HepG2 (cell line): ENCODE data around the gene COL27A1. TPM values are rescaled to one million over a fixed set of nuclear protein-coding genes. Genes with fewer than 3 reads are reported as not detected.

ENCODE experiments used
- ATAC-seq: fragments of 200-7000 bp; cut with Tn5 transposase; 3 replicates; pipeline ENCODE4 v1.9.1; 2020; ENCODE audit warnings: mild to moderate bottlenecking, moderate library complexity
- BruUV-seq: library from RNA; stranded (reverse); fragments of 400-500 nt; replicated peaks from 2 replicates; lab custom pipeline; 2021; lab: Mats Ljungman, UMichigan
- CTCF ChIA-PET: fragments of 300-600 bp; formaldehyde crosslinking; extraction: SDS; loops from one replicate; lab custom pipeline; 2021; ENCODE audit warnings: low total read pairs, inconsistent platforms, low intra/inter-chr PET ratio; lab: Yijun Ruan, JAX
- POLR2A ChIA-PET: fragments of 350-600 bp; sonication (Branson Sonifier 250); formaldehyde crosslinking; loops from one replicate; lab custom pipeline; 2020; ENCODE audit warnings: antibody characterized with exemption, inconsistent platforms; lab: Yijun Ruan, JAX
- DNase-seq: peaks from one replicate; pipeline ENCODE4 v3.0.0-alpha.2; 2015; ENCODE audit warnings: low spot score
- FAIRE-seq: peaks from 3 replicates; lab custom pipeline; 2011; peaks lifted over from hg19 to GRCh38; lab: Jason Lieb, UNC
- H2AFZ ChIP-seq: one replicate; pipeline ENCODE4 v1.6.1; 2011; ENCODE audit warnings: low read length, inconsistent platforms
- H3K27ac ChIP-seq: fragments of 300-600 bp; 3 replicates; pipeline ENCODE4 v1.8.0; 2011; ENCODE audit warnings: mixed run types, mild to moderate bottlenecking, mixed read lengths, low read length, inconsistent platforms; ENCODE audit not compliant: insufficient read depth; ENCODE audit errors: extremely low read length
- H3K27me3 ChIP-seq, 2 experiments: fragments of 200-600 bp in 1 of 2; 2 replicates in 1 of 2; 3 replicates in 1 of 2; pipeline versions ENCODE4 v1.6.0 to v1.8.0; 2011; ENCODE audit warnings: low read length in 2 of 2, mild to moderate bottlenecking in 2 of 2, moderate library complexity in 2 of 2, inconsistent platforms in 1 of 2; ENCODE audit not compliant: insufficient read depth in 2 of 2, control insufficient read depth in 1 of 2
- H3K36me3 ChIP-seq, 2 experiments: fragments of 200-600 bp in 1 of 2; replicated peaks in 1 of 2; 2 replicates in 1 of 2; 3 replicates in 1 of 2; pipeline versions ENCODE4 v1.5.1 to v1.8.0; 2011; ENCODE audit warnings: low read length in 2 of 2, inconsistent platforms in 1 of 2; ENCODE audit not compliant: insufficient read depth in 2 of 2, control insufficient read depth in 1 of 2
- H3K4me1 ChIP-seq: 2 replicates; pipeline ENCODE4 v1.5.1; 2012; ENCODE audit warnings: low read length, inconsistent platforms; ENCODE audit not compliant: insufficient read depth
- H3K4me2 ChIP-seq: 2 replicates; pipeline ENCODE4 v1.6.0; 2011; ENCODE audit warnings: low read depth, low read length, inconsistent platforms
- H3K4me3 ChIP-seq, 3 experiments: fragments of 200-600 bp in 1 of 3; sonication (generic), shearing (Covaris generic) in 1 of 3; replicated peaks in 1 of 3; 2 replicates each; pipeline ENCODE4 v1.5.1; 2011 to 2016; ENCODE audit warnings: low read length in 3 of 3, inconsistent platforms in 2 of 3, low read depth in 2 of 3, mild to moderate bottlenecking in 2 of 3, control low read depth in 1 of 3, mixed read lengths in 1 of 3; ENCODE audit not compliant: insufficient read depth in 1 of 3
- H3K79me2 ChIP-seq: one replicate; pipeline ENCODE4 v1.6.1; 2011; ENCODE audit warnings: low read length, inconsistent platforms; ENCODE audit not compliant: insufficient read depth
- H3K9ac ChIP-seq: 2 replicates; pipeline ENCODE4 v1.6.0; 2011; ENCODE audit warnings: mild to moderate bottlenecking, low read depth, low read length, inconsistent platforms; ENCODE audit not compliant: insufficient read depth
- H3K9me3 ChIP-seq: 2 replicates; pipeline ENCODE4 v1.5.1; 2012; ENCODE audit warnings: mild to moderate bottlenecking, low read length
- H4K20me1 ChIP-seq: 2 replicates; pipeline ENCODE4 v1.6.0; 2011; ENCODE audit warnings: inconsistent platforms, mild to moderate bottlenecking, low read length, moderate library complexity; ENCODE audit not compliant: insufficient read depth
- AHR ChIP-seq: IDR thresholded peaks from 2 replicates; pipeline ENCODE4 v1.6.1; 2018; ENCODE audit warnings: missing genetic modification reagents, missing compliant biosample characterization
- ARID5B ChIP-seq: IDR thresholded peaks from 2 replicates; pipeline ENCODE4 v1.4.0; 2020; ENCODE audit warnings: mild to moderate bottlenecking, missing genetic modification reagents
- BCL6 ChIP-seq: IDR thresholded peaks from 2 replicates; pipeline ENCODE4 v1.6.1; 2016; ENCODE audit warnings: missing genetic modification reagents, missing compliant biosample characterization
- BHLHE40 ChIP-seq: IDR thresholded peaks from 2 replicates; pipeline ENCODE4 v1.6.1; 2011; ENCODE audit warnings: low read length, improper control_type of control experiment
- BRF2 ChIP-seq: sonication (generic); formaldehyde crosslinking; IDR thresholded peaks from 2 replicates; pipeline ENCODE4 v1.8.1; 2022; ENCODE audit warnings: mild to moderate bottlenecking, missing genetic modification reagents
- CEBPB ChIP-seq: IDR thresholded peaks from 2 replicates; pipeline ENCODE4 v1.6.1; 2011; ENCODE audit warnings: low read depth, low read length, improper control_type of control experiment, borderline replicate concordance
- FOSL1 ChIP-seq: sonication (generic); formaldehyde crosslinking; IDR thresholded peaks from 2 replicates; pipeline ENCODE4 v1.9.0; 2021; ENCODE audit warnings: missing genetic modification reagents, borderline replicate concordance
- GFI1 ChIP-seq: sonication (generic); formaldehyde crosslinking; IDR thresholded peaks from 2 replicates; pipeline ENCODE4 v1.5.0; 2020; ENCODE audit warnings: missing genetic modification reagents, mild to moderate bottlenecking, borderline replicate concordance
- HOXA9 ChIP-seq: sonication (generic); formaldehyde crosslinking; IDR thresholded peaks from 2 replicates; pipeline ENCODE4 v1.8.1; 2022; ENCODE audit warnings: missing genetic modification reagents, mild to moderate bottlenecking, moderate library complexity, borderline replicate concordance
- RXRB ChIP-seq: IDR thresholded peaks from 2 replicates; pipeline ENCODE4 v1.6.1; 2016; ENCODE audit warnings: borderline replicate concordance, missing genetic modification reagents, missing compliant biosample characterization
- SKI ChIP-seq: fragments of 450-650 bp; IDR thresholded peaks from one replicate; pipeline ENCODE4 v1.6.1; 2018; ENCODE audit warnings: mild to moderate bottlenecking; ENCODE audit not compliant: partially characterized antibody
- TEAD3 ChIP-seq: optimal IDR thresholded peaks from 2 replicates; pipeline ENCODE3; 2016; ENCODE audit warnings: borderline replicate concordance
- XRCC5 ChIP-seq: fragments of 200-400 bp; formaldehyde crosslinking; optimal IDR thresholded peaks from 2 replicates; pipeline ENCODE3; 2017; ENCODE audit warnings: mild to moderate bottlenecking, low read length
- ZBTB38 ChIP-seq: sonication (generic); formaldehyde crosslinking; IDR thresholded peaks from 2 replicates; pipeline ENCODE4 v1.5.1; 2020; ENCODE audit warnings: mild to moderate bottlenecking, missing genetic modification reagents
- ZNF446 ChIP-seq: sonication (generic); formaldehyde crosslinking; IDR thresholded peaks from 2 replicates; pipeline ENCODE4 v1.5.0; 2020; ENCODE audit warnings: mild to moderate bottlenecking, missing genetic modification reagents
- ZNF619 ChIP-seq: sonication (generic); formaldehyde crosslinking; IDR thresholded peaks from 2 replicates; pipeline ENCODE4 v1.4.0; 2020; ENCODE audit warnings: mild to moderate bottlenecking, missing genetic modification reagents
- WGBS: methylation state at CpG from one replicate; pipeline ENCODE4 v1.1.6; 2017; ENCODE audit warnings: low lambda C conversion rate; 5-methylcytosine and 5-hydroxymethylcytosine counted together
- in situ Hi-C: cut with HindIII; loops from 2 replicates; pipeline ENCODE4 v1.10.0; 2017; ENCODE audit warnings: low pct_unique_long_range_greater_than_20kb; ENCODE audit not compliant: extremely low pct_ligation_motif_present
- intact Hi-C: fragments of 100-400 bp; cut with micrococcal nuclease; formaldehyde crosslinking; loops from one replicate; pipeline ENCODE4 v1.10.0; 2022; ENCODE audit not compliant: unreplicated experiment
- polyA plus RNA-seq, 8 experiments: library from polyadenylated mRNA; depleted of rRNA in 3 of 8; stranded (reverse) in 7 of 8; unstranded in 1 of 8; fragments of >200 nt; fragmentation: Illumina TruSeq in 4 of 8; extraction: Trizol in 4 of 8; gene quantifications; 2 replicates each; pipeline versions ENCODE4 v1.2.1 to v1.2.3, GENCODE V29; 2011 to 2016; ENCODE audit warnings: low read depth in 4 of 8, missing spikeins in 1 of 8, mixed read lengths in 1 of 8; ENCODE audit not compliant: insufficient read depth in 1 of 8
- total RNA-seq, 5 experiments: library from RNA; depleted of rRNA; stranded (reverse); fragments of >200 nt; fragmentation: Illumina TruSeq; extraction: Trizol; gene quantifications; 2 replicates each; pipeline ENCODE4 v1.2.3, GENCODE V29; 2016; ENCODE audit warnings: low read depth in 1 of 5
- TF ChIP-seq, protein P1 (sequence below): sonication (generic); formaldehyde crosslinking; IDR thresholded peaks from 2 replicates; pipeline ENCODE4 v1.4.0; 2020; ENCODE audit warnings: missing genetic modification reagents, borderline replicate concordance

COL27A1 gene
- total and polyA plus RNA-seq, 2 of the 13 experiments (the other 11 are each of a cell fraction or from before 2014, with no cell fraction given): 71.3 to 89.1 TPM

DNA sequence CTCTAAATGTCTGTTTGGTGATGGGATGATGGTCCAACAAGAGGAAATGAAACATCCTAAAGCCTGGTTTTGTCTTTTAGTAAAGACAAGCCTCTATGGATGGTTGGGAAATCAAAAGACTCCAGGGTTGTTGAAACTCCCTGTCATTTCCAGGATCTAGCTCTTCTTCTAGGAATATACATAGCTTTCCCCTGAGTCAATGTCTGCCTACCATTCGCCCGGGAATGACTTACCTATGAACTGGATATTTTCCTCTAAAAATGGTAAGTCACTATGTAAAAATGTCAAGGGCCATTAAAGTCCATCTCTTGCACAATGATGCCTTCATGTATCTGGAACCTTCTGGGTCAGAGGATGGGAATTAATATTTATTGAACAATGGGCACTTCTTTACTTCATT is 45.2 kb upstream of the COL27A1 start:
- WGBS: 28% methylated on average over 2 of the region's 2 CpGs
- intact Hi-C loops (no loop called here), in situ Hi-C loops (no loop called here)
- ChIA-PET CTCF (no interaction called here), POLR2A (interaction anchor here (0.8 to 3.8 kb wide), 6 partner anchors 9 to 64 kb away, joined by 4 to 75 read pairs (median 28); partner anchors contain the start of gene COL27A1)
- Histone ChIP-seq H3K4me3 (no peak overlapping the region), H3K9ac (no peak overlapping the region), H3K36me3 (no peaks in the 10 kb centered on the region), H2AFZ (no peak overlapping the region), H3K4me1 (peaks cover 67% of the 10 kb centered on the region), H3K9me3 (no peaks in the 10 kb centered on the region), H3K4me2 (no peak overlapping the region), H3K27ac (no peak overlapping the region), H4K20me1 (no peaks in the 10 kb centered on the region), H3K79me2 (no peaks in the 10 kb centered on the region), H3K27me3 (no peaks in the 10 kb centered on the region)
- FAIRE-seq (no peak), DNase-seq (peak; percentile 65), ATAC-seq (no peak)
- no TSS peak for BruUV-seq
- TF ChIP-seq ARID5B (CRISPR knock-in tag) (peak; percentile 48), ZNF619 (CRISPR knock-in tag) (no peak), SKI (peak; percentile 85), CEBPB (peak; percentile 45; the same call in 1 of the 2 replicates), TEAD3 (CRISPR knock-in tag) (peak; percentile 51), AHR (CRISPR knock-in tag) (no peak), FOSL1 (CRISPR knock-in tag) (peak; percentile 36; the same call in 1 of the 2 replicates), BHLHE40 (no peak), HOXA9 (CRISPR knock-in tag) (no peak), BRF2 (no peak), XRCC5 (no peak), BCL6 (CRISPR knock-in tag) (peak; percentile 98), ZBTB38 (CRISPR knock-in tag) (no peak), RXRB (CRISPR knock-in tag) (peak; percentile 46; the same call in 1 of the 2 replicates), GFI1 (CRISPR knock-in tag) (no peak), ZNF446 (CRISPR knock-in tag) (no peak)
- TF ChIP-seq, protein P1, sequence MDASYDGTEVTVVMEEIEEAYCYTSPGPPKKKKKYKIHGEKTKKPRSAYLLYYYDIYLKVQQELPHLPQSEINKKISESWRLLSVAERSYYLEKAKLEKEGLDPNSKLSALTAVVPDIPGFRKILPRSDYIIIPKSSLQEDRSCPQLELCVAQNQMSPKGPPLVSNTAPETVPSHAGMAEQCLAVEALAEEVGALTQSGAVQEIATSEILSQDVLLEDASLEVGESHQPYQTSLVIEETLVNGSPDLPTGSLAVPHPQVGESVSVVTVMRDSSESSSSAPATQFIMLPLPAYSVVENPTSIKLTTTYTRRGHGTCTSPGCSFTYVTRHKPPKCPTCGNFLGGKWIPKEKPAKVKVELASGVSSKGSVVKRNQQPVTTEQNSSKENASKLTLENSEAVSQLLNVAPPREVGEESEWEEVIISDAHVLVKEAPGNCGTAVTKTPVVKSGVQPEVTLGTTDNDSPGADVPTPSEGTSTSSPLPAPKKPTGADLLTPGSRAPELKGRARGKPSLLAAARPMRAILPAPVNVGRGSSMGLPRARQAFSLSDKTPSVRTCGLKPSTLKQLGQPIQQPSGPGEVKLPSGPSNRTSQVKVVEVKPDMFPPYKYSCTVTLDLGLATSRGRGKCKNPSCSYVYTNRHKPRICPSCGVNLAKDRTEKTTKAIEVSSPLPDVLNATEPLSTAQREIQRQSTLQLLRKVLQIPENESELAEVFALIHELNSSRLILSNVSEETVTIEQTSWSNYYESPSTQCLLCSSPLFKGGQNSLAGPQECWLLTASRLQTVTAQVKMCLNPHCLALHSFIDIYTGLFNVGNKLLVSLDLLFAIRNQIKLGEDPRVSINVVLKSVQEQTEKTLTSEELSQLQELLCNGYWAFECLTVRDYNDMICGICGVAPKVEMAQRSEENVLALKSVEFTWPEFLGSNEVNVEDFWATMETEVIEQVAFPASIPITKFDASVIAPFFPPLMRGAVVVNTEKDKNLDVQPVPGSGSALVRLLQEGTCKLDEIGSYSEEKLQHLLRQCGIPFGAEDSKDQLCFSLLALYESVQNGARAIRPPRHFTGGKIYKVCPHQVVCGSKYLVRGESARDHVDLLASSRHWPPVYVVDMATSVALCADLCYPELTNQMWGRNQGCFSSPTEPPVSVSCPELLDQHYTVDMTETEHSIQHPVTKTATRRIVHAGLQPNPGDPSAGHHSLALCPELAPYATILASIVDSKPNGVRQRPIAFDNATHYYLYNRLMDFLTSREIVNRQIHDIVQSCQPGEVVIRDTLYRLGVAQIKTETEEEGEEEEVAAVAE: no peak
